HCT116 (cell line): ENCODE measurements around the gene CNTNAP5. TPM values are rescaled to one million over a fixed set of nuclear protein-coding genes. Genes with fewer than 3 reads are reported as not detected.

Source experiments
- ATAC-seq: fragments of 200-7000 bp; cut with Tn5 transposase; 2 replicates; pipeline ENCODE4 v1.9.1; 2020; ENCODE audit warnings: mild to moderate bottlenecking, moderate library complexity
- BruUV-seq: library from RNA; stranded (reverse); fragments of 400-500 nt; replicated peaks from 2 replicates; lab custom pipeline; 2021; lab: Mats Ljungman, UMichigan
- CTCF ChIA-PET: fragments of 300-600 bp; sonication (Branson Sonifier 250); formaldehyde crosslinking; loops from one replicate; lab custom pipeline; 2021; ENCODE audit warnings: antibody characterized with exemption; lab: Charles Lee
- POLR2A ChIA-PET: fragments of 300-600, 350-600 bp; sonication (Branson Sonifier 250); formaldehyde crosslinking; loops from one replicate; lab custom pipeline; 2021; ENCODE audit warnings: antibody characterized with exemption; lab: Charles Lee
- RAD21 ChIA-PET, 2 experiments: fragments of 300-600 bp; sonication (Branson Sonifier 250); formaldehyde crosslinking; loops; one replicate each; lab custom pipeline; 2023; ENCODE audit warnings: low total read pairs in 2 of 2; ENCODE audit not compliant: uncharacterized antibody in 2 of 2, unreplicated experiment in 2 of 2, low non-redundant PET in 1 of 2; lab: Charles Lee
- DNase-seq: peaks from one replicate; pipeline ENCODE4 v3.0.0-alpha.2; 2010; ENCODE audit warnings: low read depth, low spot score
- H2AFZ ChIP-seq: fragments of 200-600 bp; shearing (Covaris generic), sonication (generic); 2 replicates; pipeline ENCODE4 v1.6.1; 2017; ENCODE audit warnings: low read depth, mixed run types, mixed read lengths, antibody characterized with exemption, low read length; ENCODE audit not compliant: poor library complexity, severe bottlenecking
- H3K27ac ChIP-seq: 2 replicates; pipeline ENCODE4 v1.5.1; 2012; ENCODE audit warnings: low read depth, low read length
- H3K27me3 ChIP-seq: fragments of 200-600 bp; sonication (generic); 2 replicates; pipeline ENCODE4 v1.6.1; 2016; ENCODE audit warnings: mixed run types, low read length, mixed read lengths; ENCODE audit not compliant: insufficient read depth
- H3K36me3 ChIP-seq, 2 experiments: fragments of 200-500 bp in 1 of 2; fragments of 200-600 bp in 1 of 2; sonication (Bioruptor generic) in 1 of 2; sonication (generic) in 1 of 2; 2 replicates each; pipeline versions ENCODE4 v1.5.1 to v1.6.1; 2014 to 2016; ENCODE audit warnings: low read length in 2 of 2, inconsistent platforms in 1 of 2, mixed read lengths in 1 of 2, mixed run types in 1 of 2; ENCODE audit not compliant: insufficient read depth in 2 of 2, control insufficient read depth in 1 of 2
- H3K4me1 ChIP-seq, 2 experiments: fragments of 200-600 bp in 1 of 2; sonication (generic) in 1 of 2; 2 replicates each; pipeline versions ENCODE4 v1.5.1 to v1.6.1; 2012 to 2017; ENCODE audit warnings: low read length in 2 of 2, inconsistent platforms in 1 of 2, mild to moderate bottlenecking in 1 of 2, mixed read lengths in 1 of 2, mixed run types in 1 of 2, moderate library complexity in 1 of 2; ENCODE audit not compliant: insufficient read depth in 2 of 2, control insufficient read depth in 1 of 2
- H3K4me2 ChIP-seq: fragments of 200-600 bp; sonication (generic); 2 replicates; pipeline ENCODE4 v1.6.1; 2017; ENCODE audit warnings: mixed run types, low read length, mixed read lengths
- H3K4me3 ChIP-seq, 2 experiments: fragments of 200-600 bp in 1 of 2; sonication (generic) in 1 of 2; replicated peaks in 1 of 2; 2 replicates each; pipeline ENCODE4 v1.5.1; 2011 to 2016; ENCODE audit warnings: low read length in 2 of 2, control low read depth in 1 of 2, low read depth in 1 of 2, mild to moderate bottlenecking in 1 of 2, mixed read lengths in 1 of 2, mixed run types in 1 of 2
- H3K79me2 ChIP-seq: fragments of 200-600 bp; sonication (generic); 2 replicates; pipeline ENCODE4 v1.6.1; 2017; ENCODE audit warnings: mild to moderate bottlenecking, mixed run types, low read length, moderate library complexity, mixed read lengths; ENCODE audit not compliant: insufficient read depth
- H3K9ac ChIP-seq: fragments of 200-600 bp; sonication (generic); 2 replicates; pipeline ENCODE4 v1.6.1; 2016; ENCODE audit warnings: low read length, mixed read lengths
- H3K9me2 ChIP-seq: fragments of 200-600 bp; sonication (generic), shearing (Covaris generic); 2 replicates; pipeline ENCODE4 v1.6.1; 2017; ENCODE audit warnings: mixed run types, mild to moderate bottlenecking, moderate library complexity; ENCODE audit not compliant: insufficient read depth
- H3K9me3 ChIP-seq, 2 experiments: fragments of 200-500 bp in 1 of 2; fragments of 200-600 bp in 1 of 2; sonication (Bioruptor generic) in 1 of 2; sonication (generic) in 1 of 2; 2 replicates each; pipeline ENCODE4 v1.6.1; 2014 to 2017; ENCODE audit warnings: low read length in 2 of 2, mixed read lengths in 2 of 2, inconsistent platforms in 1 of 2, low read depth in 1 of 2, mild to moderate bottlenecking in 1 of 2, mixed run types in 1 of 2, moderate library complexity in 1 of 2; ENCODE audit not compliant: control insufficient read depth in 1 of 2, insufficient read depth in 1 of 2
- H4K20me1 ChIP-seq: fragments of 200-600 bp; sonication (generic), shearing (Covaris generic); 2 replicates; pipeline ENCODE4 v1.6.1; 2017; ENCODE audit warnings: mixed run types, mild to moderate bottlenecking, moderate library complexity; ENCODE audit not compliant: insufficient read depth
- CBX3 ChIP-seq: IDR thresholded peaks from 2 replicates; pipeline ENCODE4 v1.6.1; 2012; ENCODE audit warnings: low read depth
- CEBPB ChIP-seq: IDR thresholded peaks from 2 replicates; pipeline ENCODE4 v1.6.1; 2012; ENCODE audit warnings: low read depth
- EGR1 ChIP-seq: IDR thresholded peaks from 2 replicates; pipeline ENCODE4 v1.6.1; 2012; ENCODE audit warnings: low read depth
- EZH2phosphoT487 ChIP-seq: fragments of 200-600 bp; IDR thresholded peaks from 2 replicates; pipeline ENCODE4 v1.6.1; 2018; ENCODE audit warnings: antibody characterized with exemption, borderline replicate concordance
- FOSL1 ChIP-seq: IDR thresholded peaks from 2 replicates; pipeline ENCODE4 v1.6.1; 2012; ENCODE audit warnings: low read depth
- RAD21 ChIP-seq: IDR thresholded peaks from 2 replicates; pipeline ENCODE4 v1.6.1; 2012; ENCODE audit warnings: low read depth, mild to moderate bottlenecking
- REST ChIP-seq: IDR thresholded peaks from 2 replicates; pipeline ENCODE4 v1.6.1; 2012; ENCODE audit warnings: low read depth
- SIN3A ChIP-seq: IDR thresholded peaks from 2 replicates; pipeline ENCODE4 v1.6.1; 2012; ENCODE audit warnings: low read depth
- SP1 ChIP-seq: IDR thresholded peaks from 2 replicates; pipeline ENCODE4 v1.6.1; 2012; ENCODE audit warnings: low read depth
- SRF ChIP-seq: IDR thresholded peaks from 2 replicates; pipeline ENCODE4 v1.6.1; 2012; ENCODE audit warnings: low read depth
- YY1 ChIP-seq: IDR thresholded peaks from 2 replicates; pipeline ENCODE4 v1.6.1; 2011; ENCODE audit warnings: low read length, low read depth, moderate library complexity, mild to moderate bottlenecking; ENCODE audit not compliant: insufficient replicate concordance; ENCODE audit errors: extremely low read depth
- ZBTB33 ChIP-seq: IDR thresholded peaks from 2 replicates; pipeline ENCODE4 v1.6.1; 2011; ENCODE audit warnings: mild to moderate bottlenecking, low read length, moderate library complexity; ENCODE audit not compliant: insufficient replicate concordance; ENCODE audit errors: extremely low read depth
- intact Hi-C: fragments of 100-400 bp; cut with micrococcal nuclease; formaldehyde crosslinking; loops from 2 replicates; pipeline ENCODE4 v1.10.0; 2022
- total RNA-seq: library from RNA; stranded (reverse); gene quantifications from one replicate; pipeline ENCODE4 v1.2.1, GENCODE V29; 2021; ENCODE audit not compliant: unreplicated experiment
- TF ChIP-seq, protein P1 (sequence below), 3 experiments: fragments of 200-600 bp in 1 of 3; sonication (generic) in 1 of 3; IDR thresholded peaks in 2 of 3; conservative IDR thresholded peaks in 1 of 3; 2 replicates each; pipeline ENCODE4 v1.5.1; 2012 to 2017; ENCODE audit warnings: low read depth in 2 of 3, low read length in 2 of 3, antibody characterized with exemption in 1 of 3, borderline replicate concordance in 1 of 3, control low read depth in 1 of 3, mild to moderate bottlenecking in 1 of 3, mixed read lengths in 1 of 3, mixed run types in 1 of 3, moderate library complexity in 1 of 3; ENCODE audit not compliant: insufficient read depth in 1 of 3

The CNTNAP5 gene
- total RNA-seq, 1 experiment from 2014 or later = not detected

GRCh38 chr2:124921191-124921590 lies 896.1 kb downstream of the CNTNAP5 start:
- Histone ChIP-seq H3K4me1 (no peaks in the 10 kb centered on the region), H3K4me2 (no peak overlapping the region), H3K9me2 (no peaks in the 10 kb centered on the region), H4K20me1 (no peaks in the 10 kb centered on the region), H3K4me3 (no peak overlapping the region)
- ATAC-seq = no peak
- POLR2A ChIA-PET = no interaction called here
- TF ChIP-seq RAD21 (no peak), CEBPB (no peak), YY1 (no peak), ZBTB33 (no peak), SIN3A (no peak), EGR1 (no peak), CBX3 (no peak), SP1 (no peak), SRF (no peak), REST (no peak), EZH2phosphoT487 (no peak), FOSL1 (no peak)
- TF ChIP-seq, protein P1, sequence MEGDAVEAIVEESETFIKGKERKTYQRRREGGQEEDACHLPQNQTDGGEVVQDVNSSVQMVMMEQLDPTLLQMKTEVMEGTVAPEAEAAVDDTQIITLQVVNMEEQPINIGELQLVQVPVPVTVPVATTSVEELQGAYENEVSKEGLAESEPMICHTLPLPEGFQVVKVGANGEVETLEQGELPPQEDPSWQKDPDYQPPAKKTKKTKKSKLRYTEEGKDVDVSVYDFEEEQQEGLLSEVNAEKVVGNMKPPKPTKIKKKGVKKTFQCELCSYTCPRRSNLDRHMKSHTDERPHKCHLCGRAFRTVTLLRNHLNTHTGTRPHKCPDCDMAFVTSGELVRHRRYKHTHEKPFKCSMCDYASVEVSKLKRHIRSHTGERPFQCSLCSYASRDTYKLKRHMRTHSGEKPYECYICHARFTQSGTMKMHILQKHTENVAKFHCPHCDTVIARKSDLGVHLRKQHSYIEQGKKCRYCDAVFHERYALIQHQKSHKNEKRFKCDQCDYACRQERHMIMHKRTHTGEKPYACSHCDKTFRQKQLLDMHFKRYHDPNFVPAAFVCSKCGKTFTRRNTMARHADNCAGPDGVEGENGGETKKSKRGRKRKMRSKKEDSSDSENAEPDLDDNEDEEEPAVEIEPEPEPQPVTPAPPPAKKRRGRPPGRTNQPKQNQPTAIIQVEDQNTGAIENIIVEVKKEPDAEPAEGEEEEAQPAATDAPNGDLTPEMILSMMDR (IDR thresholded peaks at IDR 0.05 in 2 of 3, conservative IDR thresholded peaks at IDR 0.05 in 1 of 3; ENCODE audit: borderline replicate concordance in 1 of 3, insufficient read depth in 1 of 3, low read depth in 2 of 3, low read length in 2 of 3) = no peak
- TF ChIP-seq, all 23 proteins: peak for 0
- Histone ChIP-seq H2AFZ (no peak overlapping the region), H3K36me3 (no peaks in the 10 kb centered on the region), H3K9ac (no peak overlapping the region), H3K27ac (no peak overlapping the region), H3K27me3 (no peaks in the 10 kb centered on the region), H3K79me2 (no peaks in the 10 kb centered on the region), H3K9me3 (peaks cover 14 to 46% of the 10 kb centered on the region in 2 experiments; a peak in 2 of 4 replicates)
- DNase-seq = no peak
- ChIA-PET RAD21 (no interaction called here), CTCF (no interaction called here)
- BruUV-seq = no TSS peak
- intact Hi-C loops = no loop called here
